Mesenchymal stem cell (in vitro differentiated cells and primary cell): ENCODE data around the gene GPHN.

ENCODE experiments used
- DNase-seq: peaks from one replicate; pipeline ENCODE4 v3.0.0-alpha.2; 2013
- H2AFZ ChIP-seq: one replicate; pipeline ENCODE4 v1.6.1; 2013; ENCODE audit warnings: low read depth, mild to moderate bottlenecking, control low read depth, inconsistent platforms, low read length, moderate library complexity
- H2AK5ac ChIP-seq: 2 replicates; pipeline ENCODE4 v1.6.1; 2013; ENCODE audit warnings: low read length, moderate library complexity, mild to moderate bottlenecking, inconsistent platforms; ENCODE audit not compliant: severe bottlenecking
- H2BK120ac ChIP-seq: one replicate; pipeline ENCODE4 v1.6.1; 2013; ENCODE audit warnings: low read depth, mild to moderate bottlenecking, inconsistent platforms, low read length, moderate library complexity
- H2BK12ac ChIP-seq, 2 experiments: one replicate each; pipeline ENCODE4 v1.6.1; 2013; ENCODE audit warnings: inconsistent platforms in 2 of 2, low read length in 2 of 2, mild to moderate bottlenecking in 2 of 2, moderate library complexity in 2 of 2, control low read depth in 1 of 2
- H2BK15ac ChIP-seq: one replicate; pipeline ENCODE4 v1.6.1; 2013; ENCODE audit warnings: mild to moderate bottlenecking, low read depth, inconsistent platforms; ENCODE audit not compliant: poor library complexity, severe bottlenecking
- H2BK5ac ChIP-seq: 2 replicates; pipeline ENCODE4 v1.6.1; 2013; ENCODE audit warnings: low read depth, mild to moderate bottlenecking, low read length, control low read depth, inconsistent platforms; ENCODE audit not compliant: poor library complexity, severe bottlenecking
- H3K14ac ChIP-seq, 2 experiments: one replicate each; pipeline ENCODE4 v1.6.1; 2013; ENCODE audit warnings: inconsistent platforms in 2 of 2, low read length in 2 of 2, control low read depth in 1 of 2, mild to moderate bottlenecking in 1 of 2, moderate library complexity in 1 of 2
- H3K18ac ChIP-seq, 2 experiments: one replicate each; pipeline ENCODE4 v1.6.1; 2013; ENCODE audit warnings: inconsistent platforms in 2 of 2, low read length in 2 of 2, control low read depth in 1 of 2, low read depth in 1 of 2, mild to moderate bottlenecking in 1 of 2
- H3K23ac ChIP-seq, 2 experiments: one replicate each; pipeline ENCODE4 v1.6.1; 2013; ENCODE audit warnings: inconsistent platforms in 2 of 2, low read length in 2 of 2, mild to moderate bottlenecking in 2 of 2, moderate library complexity in 2 of 2, control low read depth in 1 of 2
- H3K27ac ChIP-seq: 2 replicates; pipeline ENCODE4 v1.5.1; 2013; ENCODE audit warnings: mild to moderate bottlenecking, moderate library complexity, low read length, control low read depth, inconsistent platforms; ENCODE audit not compliant: poor library complexity, severe bottlenecking
- H3K27me3 ChIP-seq, 2 experiments: 2 replicates each; pipeline versions ENCODE4 v1.6.1 to v1.7.0; 2013; ENCODE audit warnings: low read length in 2 of 2, mild to moderate bottlenecking in 2 of 2, moderate library complexity in 2 of 2, control low read depth in 1 of 2, inconsistent platforms in 1 of 2; ENCODE audit not compliant: control insufficient read depth in 1 of 2, insufficient read depth in 1 of 2
- H3K36me3 ChIP-seq, 2 experiments: 2 replicates each; pipeline versions ENCODE4 v1.6.1 to v1.7.0; 2013; ENCODE audit warnings: low read length in 2 of 2, control low read depth in 1 of 2, inconsistent platforms in 1 of 2, low read depth in 1 of 2, mild to moderate bottlenecking in 1 of 2; ENCODE audit not compliant: insufficient read depth in 2 of 2, control insufficient read depth in 1 of 2
- H3K4ac ChIP-seq, 2 experiments: one replicate each; pipeline ENCODE4 v1.6.1; 2013; ENCODE audit warnings: inconsistent platforms in 2 of 2, low read length in 2 of 2, mild to moderate bottlenecking in 2 of 2, moderate library complexity in 2 of 2, control low read depth in 1 of 2, low read depth in 1 of 2
- H3K4me1 ChIP-seq: 2 replicates; pipeline ENCODE4 v1.6.1; 2013; ENCODE audit warnings: low read depth, low read length, control low read depth; ENCODE audit not compliant: control insufficient read depth, insufficient read depth
- H3K4me2 ChIP-seq: 2 replicates; pipeline ENCODE4 v1.6.1; 2013; ENCODE audit warnings: low read length, mild to moderate bottlenecking, inconsistent platforms; ENCODE audit not compliant: poor library complexity, severe bottlenecking
- H3K4me3 ChIP-seq, 2 experiments: 2 replicates each; pipeline versions ENCODE4 v1.5.1 to v1.7.0; 2013; ENCODE audit warnings: low read length in 2 of 2, mild to moderate bottlenecking in 2 of 2, control low read depth in 1 of 2, low read depth in 1 of 2; ENCODE audit not compliant: insufficient read depth in 1 of 2
- H3K79me1 ChIP-seq: replicated peaks from 2 replicates; pipeline ENCODE4 v1.6.1; 2013; ENCODE audit warnings: mild to moderate bottlenecking, control low read depth, low read length, inconsistent platforms; ENCODE audit not compliant: poor library complexity, severe bottlenecking
- H3K9ac ChIP-seq: 2 replicates; pipeline ENCODE4 v1.7.0; 2013; ENCODE audit warnings: mild to moderate bottlenecking, low read length, moderate library complexity
- H3K9me3 ChIP-seq: 2 replicates; pipeline ENCODE4 v1.7.0; 2013; ENCODE audit warnings: mild to moderate bottlenecking, low read length; ENCODE audit not compliant: control insufficient read depth
- H4K8ac ChIP-seq: one replicate; pipeline ENCODE4 v1.6.1; 2013; ENCODE audit warnings: inconsistent platforms, mild to moderate bottlenecking, low read length, moderate library complexity
- H4K91ac ChIP-seq: one replicate; pipeline ENCODE4 v1.6.1; 2013; ENCODE audit warnings: mild to moderate bottlenecking, low read length, inconsistent platforms
- WGBS: methylation state at CpG from one replicate; pipeline ENCODE4 v1.1.7; 2013; ENCODE audit warnings: mixed read lengths; 5-methylcytosine and 5-hydroxymethylcytosine counted together

The GPHN gene

DNA sequence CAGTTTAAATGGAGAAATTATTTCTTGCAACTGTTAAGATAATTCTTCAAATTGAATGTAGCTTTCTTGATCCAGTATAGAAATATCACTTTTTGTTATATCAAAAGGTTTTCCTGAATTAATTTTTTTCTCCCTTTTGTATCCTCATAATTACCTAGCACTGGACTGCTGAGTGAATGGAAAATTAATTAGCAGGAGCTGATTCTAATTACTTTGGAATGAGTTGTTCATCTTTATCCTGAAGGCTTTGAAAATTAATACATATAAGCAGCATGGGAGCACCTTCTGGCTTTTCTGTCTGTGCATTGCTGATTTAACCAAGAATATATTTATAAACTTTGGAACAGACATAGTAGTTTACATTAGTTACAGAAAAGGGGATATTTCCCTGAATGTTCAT lies 373.6 kb downstream of the GPHN start:
- Histone ChIP-seq H3K14ac (no peak overlapping the region), H3K18ac (no peak overlapping the region), H2BK15ac (no peak overlapping the region), H3K4me2 (no peak overlapping the region), H2BK120ac (no peak overlapping the region), H3K36me3 (no peaks in the 10 kb centered on the region), H2BK12ac (no peak overlapping the region), H3K4me1 (no peaks in the 10 kb centered on the region), H3K9me3 (peaks cover 7% of the 10 kb centered on the region), H3K27me3 (no peaks in the 10 kb centered on the region), H4K8ac (no peak overlapping the region), H2AK5ac (no peak overlapping the region), H3K23ac (no peak overlapping the region), H3K4me3 (no peak overlapping the region), H3K4ac (no peak overlapping the region), H2BK5ac (no peak overlapping the region), H2AFZ (no peak overlapping the region), H3K9ac (no peak overlapping the region), H4K91ac (no peak overlapping the region), H3K27ac (no peak overlapping the region), H3K79me1 (no peaks in the 10 kb centered on the region)
- no peak for DNase-seq

DNA sequence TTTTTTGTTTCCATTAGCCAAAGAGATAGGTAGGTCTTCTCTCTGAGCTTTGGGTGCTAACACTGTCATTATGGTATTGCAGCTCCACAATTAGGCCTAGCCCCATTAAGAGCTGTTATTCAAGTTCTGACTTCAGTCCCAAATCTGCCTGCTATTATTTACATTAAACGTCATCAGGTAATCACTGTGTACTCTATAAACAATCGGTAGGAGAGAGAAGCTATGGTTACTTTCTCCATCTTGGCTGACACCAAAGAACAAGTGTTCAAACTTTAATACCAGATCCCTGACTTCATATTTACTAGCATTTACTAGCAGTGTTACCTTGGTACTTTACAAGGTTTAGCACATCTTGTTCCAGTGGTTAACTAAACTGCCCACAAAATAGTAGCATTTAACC lies 376.2 kb downstream of the GPHN start:
- H3K36me3 ChIP-seq: no peaks in the 10 kb centered on the region
- no peak overlapping the region for H3K27ac ChIP-seq
- H3K18ac ChIP-seq: no peak overlapping the region
- H3K9me3 ChIP-seq: peaks cover 25% of the 10 kb centered on the region
- no peak overlapping the region for H3K23ac ChIP-seq
- no peak overlapping the region for H3K4me2 ChIP-seq
- H4K91ac ChIP-seq: no peak overlapping the region
- no peak overlapping the region for H3K9ac ChIP-seq
- no peaks in the 10 kb centered on the region for H3K4me1 ChIP-seq
- no peak overlapping the region for H2BK12ac ChIP-seq
- no peak overlapping the region for H2BK120ac ChIP-seq
- H4K8ac ChIP-seq: no peak overlapping the region
- H2AK5ac ChIP-seq: no peak overlapping the region
- no peak for DNase-seq
- H2AFZ ChIP-seq: no peak overlapping the region
- no peak overlapping the region for H3K4ac ChIP-seq
- 92% methylated on average over 2 of the region's 2 CpGs for WGBS
- H3K4me3 ChIP-seq: no peak overlapping the region
- no peaks in the 10 kb centered on the region for H3K79me1 ChIP-seq
- no peak overlapping the region for H2BK15ac ChIP-seq
- H2BK5ac ChIP-seq: no peak overlapping the region
- H3K14ac ChIP-seq: no peak overlapping the region
- no peaks in the 10 kb centered on the region for H3K27me3 ChIP-seq

DNA sequence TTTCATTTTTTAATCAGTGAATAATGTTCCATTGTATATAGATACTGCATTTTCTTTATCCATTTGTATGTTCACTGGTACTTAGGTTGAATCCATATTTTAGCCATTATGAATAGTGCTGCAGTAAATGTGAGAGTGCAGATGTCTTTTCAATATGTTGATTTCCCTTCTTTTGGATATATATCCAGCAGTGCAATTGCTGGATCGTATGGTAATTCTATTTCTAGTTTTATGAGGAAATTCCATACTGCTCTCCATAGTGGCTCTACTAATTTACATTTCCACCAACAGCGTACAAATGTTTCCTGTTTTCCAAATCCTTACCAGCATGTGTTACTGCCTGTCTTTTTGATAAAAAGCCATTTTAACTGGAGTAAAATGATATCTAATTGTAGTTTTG lies 392.8 kb downstream of the GPHN start:
- Histone ChIP-seq H3K18ac (no peak overlapping the region), H2BK15ac (no peak overlapping the region), H3K14ac (no peak overlapping the region), H4K91ac (no peak overlapping the region), H3K4me1 (no peaks in the 10 kb centered on the region), H3K4me3 (no peak overlapping the region), H4K8ac (no peak overlapping the region), H3K9me3 (peaks cover 6% of the 10 kb centered on the region), H3K27ac (no peak overlapping the region), H3K9ac (no peak overlapping the region), H2BK120ac (no peak overlapping the region), H2BK12ac (no peak overlapping the region), H3K36me3 (no peaks in the 10 kb centered on the region), H3K4ac (no peak overlapping the region), H3K4me2 (no peak overlapping the region), H2AK5ac (no peak overlapping the region), H3K27me3 (no peaks in the 10 kb centered on the region), H2BK5ac (no peak overlapping the region), H3K79me1 (peaks cover 3% of the 10 kb centered on the region), H2AFZ (no peak overlapping the region), H3K23ac (no peak overlapping the region)
- WGBS: no CpG with 5 or more reads among the region's 2 CpGs
- DNase-seq: no peak

DNA sequence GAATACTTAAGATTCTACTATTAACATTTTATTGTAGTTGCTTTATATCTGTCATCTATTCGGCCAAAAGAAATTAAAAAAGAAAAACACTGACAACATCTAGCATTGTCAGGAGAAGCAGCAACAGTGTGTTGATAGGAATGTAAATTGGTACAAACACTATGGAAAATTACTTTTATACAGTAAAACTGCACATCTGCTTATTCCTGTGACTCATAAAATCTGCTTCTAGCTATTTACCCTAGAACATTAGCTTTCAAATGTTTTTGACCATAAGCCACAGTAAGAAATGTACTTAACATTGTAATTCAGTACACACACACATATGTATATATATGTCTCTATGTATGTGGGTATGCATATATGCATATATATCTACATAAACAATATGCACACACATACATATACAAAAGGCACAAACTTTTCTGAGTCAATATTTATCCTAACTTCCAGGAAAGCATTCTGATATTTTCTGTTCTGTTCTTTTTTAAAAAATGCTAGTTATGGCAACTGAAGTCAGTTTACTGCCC lies 402.4 kb downstream of the GPHN start:
- WGBS: no CpG with 5 or more reads among the region's 1 CpG

More for the DNA sequence above, 402.4 kb downstream of the GPHN start:
- Histone ChIP-seq H3K36me3 (no peaks in the 10 kb centered on the region), H3K27ac (no peak overlapping the region), H3K79me1 (peaks cover 2% of the 10 kb centered on the region), H3K23ac (no peak overlapping the region), H2AFZ (no peak overlapping the region), H3K9ac (no peak overlapping the region), H3K14ac (no peak overlapping the region), H2BK15ac (no peak overlapping the region), H2BK12ac (no peak overlapping the region), H3K4me3 (no peak overlapping the region), H2BK120ac (no peak overlapping the region), H3K9me3 (no peaks in the 10 kb centered on the region), H3K4me2 (no peak overlapping the region), H4K91ac (no peak overlapping the region), H3K4ac (no peak overlapping the region), H2AK5ac (no peak overlapping the region), H3K27me3 (no peaks in the 10 kb centered on the region), H3K4me1 (no peaks in the 10 kb centered on the region), H4K8ac (no peak overlapping the region), H2BK5ac (no peak overlapping the region), H3K18ac (no peak overlapping the region)
- no peak for DNase-seq
